H9 (cell line): ENCODE measurements around the gene ETV5. TPM values are rescaled to one million over a fixed set of nuclear protein-coding genes. Genes with fewer than 3 reads are reported as not detected.

Experiments
- DNase-seq: peaks from one replicate; pipeline ENCODE4 v3.0.0-alpha.2; 2017
- H2AFZ ChIP-seq: one replicate; pipeline ENCODE4 v1.6.1; 2013; ENCODE audit warnings: mild to moderate bottlenecking, low read length, control low read depth, moderate library complexity
- H2AK5ac ChIP-seq: 2 replicates; pipeline ENCODE4 v1.6.1; 2013; ENCODE audit warnings: low read length, control low read depth, mixed read lengths; ENCODE audit not compliant: insufficient read length
- H2BK120ac ChIP-seq: one replicate; pipeline ENCODE4 v1.6.1; 2013; ENCODE audit warnings: low read depth, mild to moderate bottlenecking, low read length, control low read depth, inconsistent platforms; ENCODE audit not compliant: poor library complexity, severe bottlenecking
- H2BK12ac ChIP-seq: 2 replicates; pipeline ENCODE4 v1.6.1; 2013; ENCODE audit warnings: low read length, control low read depth, mixed read lengths, low read depth; ENCODE audit not compliant: insufficient read length
- H2BK15ac ChIP-seq: 2 replicates; pipeline ENCODE4 v1.6.1; 2013; ENCODE audit warnings: low read depth, low read length, control low read depth
- H2BK20ac ChIP-seq: one replicate; pipeline ENCODE4 v1.6.1; 2013; ENCODE audit warnings: low read depth, mild to moderate bottlenecking, low read length, control low read depth, inconsistent platforms; ENCODE audit not compliant: poor library complexity, severe bottlenecking
- H2BK5ac ChIP-seq: 2 replicates; pipeline ENCODE4 v1.6.1; 2013; ENCODE audit warnings: low read length, control low read depth, mixed read lengths; ENCODE audit not compliant: insufficient read length
- H3K14ac ChIP-seq: 2 replicates; pipeline ENCODE4 v1.6.1; 2013; ENCODE audit warnings: low read length, control low read depth; ENCODE audit not compliant: insufficient read depth
- H3K18ac ChIP-seq: 2 replicates; pipeline ENCODE4 v1.6.1; 2013; ENCODE audit warnings: low read depth, mild to moderate bottlenecking, mixed read lengths, low read length, control low read depth; ENCODE audit not compliant: insufficient read length
- H3K23ac ChIP-seq: 2 replicates; pipeline ENCODE4 v1.6.1; 2013; ENCODE audit warnings: low read length, control low read depth, mixed read lengths, low read depth; ENCODE audit not compliant: insufficient read length
- H3K23me2 ChIP-seq: 2 replicates; pipeline ENCODE4 v1.6.1; 2013; ENCODE audit warnings: low read depth, mild to moderate bottlenecking, mixed read lengths, low read length, control low read depth; ENCODE audit not compliant: insufficient read length, poor library complexity, severe bottlenecking
- H3K27ac ChIP-seq: 2 replicates; pipeline ENCODE4 v1.5.1; 2013; ENCODE audit warnings: low read length, control low read depth, mixed read lengths, low read depth; ENCODE audit not compliant: insufficient read length
- H3K27me3 ChIP-seq: 2 replicates; pipeline ENCODE4 v1.6.1; 2013; ENCODE audit warnings: low read length, control low read depth, inconsistent platforms; ENCODE audit not compliant: insufficient read depth
- H3K4ac ChIP-seq: 2 replicates; pipeline ENCODE4 v1.6.1; 2013; ENCODE audit warnings: low read depth, mild to moderate bottlenecking, control low read depth, inconsistent platforms, low read length, moderate library complexity
- H3K4me1 ChIP-seq: 2 replicates; pipeline ENCODE4 v1.6.1; 2013; ENCODE audit warnings: low read length, control low read depth, inconsistent platforms; ENCODE audit not compliant: insufficient read depth
- H3K4me2 ChIP-seq: 2 replicates; pipeline ENCODE4 v1.6.1; 2013; ENCODE audit warnings: low read length, control low read depth, mixed read lengths; ENCODE audit not compliant: insufficient read length, insufficient read depth
- H3K56ac ChIP-seq: 2 replicates; pipeline ENCODE4 v1.6.1; 2013; ENCODE audit warnings: low read depth, mild to moderate bottlenecking, mixed read lengths, low read length, control low read depth; ENCODE audit not compliant: insufficient read length
- H3K79me1 ChIP-seq: 2 replicates; pipeline ENCODE4 v1.6.1; 2013; ENCODE audit warnings: low read depth, mild to moderate bottlenecking, moderate library complexity, low read length, control low read depth, inconsistent platforms; ENCODE audit not compliant: insufficient read depth, poor library complexity, severe bottlenecking
- H3K79me2 ChIP-seq: 2 replicates; pipeline ENCODE4 v1.6.1; 2013; ENCODE audit warnings: low read length, control low read depth, inconsistent platforms; ENCODE audit not compliant: insufficient read depth
- H3K9ac ChIP-seq: 2 replicates; pipeline ENCODE4 v1.6.1; 2013; ENCODE audit warnings: low read length, control low read depth, mixed read lengths; ENCODE audit not compliant: insufficient read length; ENCODE audit errors: extremely low read depth
- H3K9me3 ChIP-seq: one replicate; pipeline ENCODE4 v1.6.1; 2013; ENCODE audit warnings: low read depth, low read length, inconsistent platforms; ENCODE audit not compliant: control insufficient read depth
- H3T11ph ChIP-seq: one replicate; pipeline ENCODE4 v1.6.1; 2013; ENCODE audit warnings: mild to moderate bottlenecking, low read length, control low read depth, inconsistent platforms
- H4K20me1 ChIP-seq: one replicate; pipeline ENCODE4 v1.6.1; 2013; ENCODE audit not compliant: control insufficient read depth, insufficient read length, insufficient read depth
- H4K5ac ChIP-seq: 2 replicates; pipeline ENCODE4 v1.6.1; 2013; ENCODE audit warnings: low read depth, mild to moderate bottlenecking, mixed read lengths, low read length, control low read depth; ENCODE audit not compliant: insufficient read length
- H4K8ac ChIP-seq: replicated peaks from 2 replicates; pipeline ENCODE4 v1.6.1; 2013; ENCODE audit warnings: low read length, control low read depth, mixed read lengths, low read depth; ENCODE audit not compliant: insufficient read length
- H4K91ac ChIP-seq: 2 replicates; pipeline ENCODE4 v1.6.1; 2013; ENCODE audit warnings: low read depth, mild to moderate bottlenecking, moderate library complexity, mixed read lengths, low read length, control low read depth; ENCODE audit not compliant: insufficient read length
- H3K27ac Mint-ChIP-seq, 3 experiments: 2 replicates in 2 of 3; 3 replicates in 1 of 3; pipeline ENCODE4 v1.8.0; 2020 to 2021; ENCODE audit warnings: mixed read lengths in 3 of 3, mild to moderate bottlenecking in 1 of 3, moderate library complexity in 1 of 3
- H3K27me3 Mint-ChIP-seq: 2 replicates; pipeline ENCODE4 v1.8.0; 2021; ENCODE audit warnings: low read depth, mild to moderate bottlenecking, moderate library complexity, mixed read lengths
- H3K36me3 Mint-ChIP-seq, 3 experiments: 2 replicates in 2 of 3; 3 replicates in 1 of 3; pipeline ENCODE4 v1.8.0; 2020 to 2021; ENCODE audit warnings: low read depth in 3 of 3, mixed read lengths in 3 of 3; ENCODE audit not compliant: insufficient read depth in 1 of 3
- H3K4me1 Mint-ChIP-seq, 2 experiments: 2 replicates each; pipeline ENCODE4 v1.8.0; 2020; ENCODE audit warnings: mixed read lengths in 2 of 2
- H3K4me3 Mint-ChIP-seq, 2 experiments: 2 replicates in 1 of 2; 3 replicates in 1 of 2; pipeline ENCODE4 v1.8.0; 2020 to 2021; ENCODE audit warnings: mild to moderate bottlenecking in 2 of 2, mixed read lengths in 2 of 2, moderate library complexity in 1 of 2
- H3K9me3 Mint-ChIP-seq, 2 experiments: 2 replicates in 1 of 2; 3 replicates in 1 of 2; pipeline ENCODE4 v1.8.0; 2020; ENCODE audit warnings: mild to moderate bottlenecking in 2 of 2, mixed read lengths in 2 of 2, moderate library complexity in 1 of 2
- WGBS: extraction: QIAGEN DNeasy Blood & Tissue Kit; methylation state at CpG from one replicate; pipeline ENCODE4 v1.1.7; 2013; ENCODE audit warnings: missing lambda C conversion rate, low lambda C conversion rate, mixed read lengths; ENCODE audit not compliant: insufficient read length; ENCODE audit errors: extremely low coverage; 5-methylcytosine and 5-hydroxymethylcytosine counted together
- total RNA-seq: library from RNA; stranded (reverse); gene quantifications from 2 replicates; pipeline ENCODE4 v1.2.1, GENCODE V29; 2021
- TF ChIP-seq, protein P1 (sequence below): fragments of 200-600 bp; sonication (generic); conservative IDR thresholded peaks from 3 replicates; pipeline ENCODE4 v1.8.0; 2021; ENCODE audit warnings: antibody characterized with exemption, mild to moderate bottlenecking

The ETV5 gene
- total RNA-seq, 1 experiment from 2014 or later: 7.7 TPM

DNA sequence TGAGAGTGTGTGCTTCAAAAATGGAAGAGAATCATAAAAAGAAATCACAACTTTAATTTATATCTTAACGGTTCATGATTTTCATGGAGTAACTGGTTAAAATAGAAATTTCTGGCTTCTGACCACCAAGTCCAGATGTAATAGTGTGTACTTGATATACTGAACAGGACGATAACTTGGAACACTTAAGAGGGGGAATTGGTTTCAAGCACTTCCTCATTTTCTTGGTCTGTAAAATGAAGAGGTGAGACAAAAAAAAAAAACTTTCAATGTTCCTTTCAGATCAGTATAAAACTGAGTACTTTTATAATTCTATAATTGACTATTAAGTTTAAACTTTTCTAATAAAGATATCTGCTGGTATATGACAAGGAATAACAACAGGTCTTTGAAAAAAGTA is 107.0 kb downstream of the ETV5 start:
- Histone ChIP-seq H3K4ac (no peak overlapping the region), H3K56ac (no peak overlapping the region), H2BK5ac (no peak overlapping the region), H3K27ac (no peak overlapping the region), H3K4me2 (no peak overlapping the region), H3K9me3 (no peaks in the 10 kb centered on the region), H3K79me1 (no peaks in the 10 kb centered on the region), H4K5ac (no peak overlapping the region), H2AFZ (no peak overlapping the region), H3K18ac (no peak overlapping the region), H3K23me2 (no peaks in the 10 kb centered on the region), H3K4me1 (no peaks in the 10 kb centered on the region), H3K14ac (no peak overlapping the region), H2BK15ac (no peak overlapping the region), H3T11ph (no peak overlapping the region), H4K20me1 (no peaks in the 10 kb centered on the region), H2BK12ac (no peak overlapping the region), H3K23ac (no peak overlapping the region), H3K79me2 (no peaks in the 10 kb centered on the region), H2AK5ac (no peak overlapping the region), H2BK20ac (no peak overlapping the region), H2BK120ac (no peak overlapping the region), H4K91ac (no peak overlapping the region), H4K8ac (no peak overlapping the region), H3K9ac (no peak overlapping the region), H3K27me3 (no peaks in the 10 kb centered on the region)
- H3K36me3 Mint-ChIP-seq: no peaks in the 10 kb centered on the region
- H3K4me1 Mint-ChIP-seq: no peaks in the 10 kb centered on the region
- H3K9me3 Mint-ChIP-seq: peaks cover 0 to 2% of the 10 kb centered on the region in 2 experiments; a peak in 1 of 5 replicates
- peaks cover 10% of the 10 kb centered on the region for H3K27me3 Mint-ChIP-seq
- no peak overlapping the region for H3K27ac Mint-ChIP-seq
- WGBS: no CpG with 5 or more reads among the region's 2 CpGs
- TF ChIP-seq, protein P1, sequence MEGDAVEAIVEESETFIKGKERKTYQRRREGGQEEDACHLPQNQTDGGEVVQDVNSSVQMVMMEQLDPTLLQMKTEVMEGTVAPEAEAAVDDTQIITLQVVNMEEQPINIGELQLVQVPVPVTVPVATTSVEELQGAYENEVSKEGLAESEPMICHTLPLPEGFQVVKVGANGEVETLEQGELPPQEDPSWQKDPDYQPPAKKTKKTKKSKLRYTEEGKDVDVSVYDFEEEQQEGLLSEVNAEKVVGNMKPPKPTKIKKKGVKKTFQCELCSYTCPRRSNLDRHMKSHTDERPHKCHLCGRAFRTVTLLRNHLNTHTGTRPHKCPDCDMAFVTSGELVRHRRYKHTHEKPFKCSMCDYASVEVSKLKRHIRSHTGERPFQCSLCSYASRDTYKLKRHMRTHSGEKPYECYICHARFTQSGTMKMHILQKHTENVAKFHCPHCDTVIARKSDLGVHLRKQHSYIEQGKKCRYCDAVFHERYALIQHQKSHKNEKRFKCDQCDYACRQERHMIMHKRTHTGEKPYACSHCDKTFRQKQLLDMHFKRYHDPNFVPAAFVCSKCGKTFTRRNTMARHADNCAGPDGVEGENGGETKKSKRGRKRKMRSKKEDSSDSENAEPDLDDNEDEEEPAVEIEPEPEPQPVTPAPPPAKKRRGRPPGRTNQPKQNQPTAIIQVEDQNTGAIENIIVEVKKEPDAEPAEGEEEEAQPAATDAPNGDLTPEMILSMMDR: no peak
- no peak overlapping the region for H3K4me3 Mint-ChIP-seq
- DNase-seq: no peak
